Esophagus (tissue), 2 donors: ENCODE measurements around the gene NCAPD2. TPM values are rescaled to one million over a fixed set of nuclear protein-coding genes. Genes with fewer than 3 reads are reported as not detected.
A peak's percentile ranks its signal among the peaks of the same experiment; 100 is the strongest.

ENCODE experiments used
- H3K27ac ChIP-seq, 2 donors: one replicate each; pipeline ENCODE4 v1.5.1; 2013; ENCODE audit warnings: low read depth in 2 of 2, mild to moderate bottlenecking in 2 of 2, inconsistent platforms in 1 of 2, low read length in 1 of 2, moderate library complexity in 1 of 2
- H3K27me3 ChIP-seq, 2 donors: one replicate each; pipeline ENCODE4 v1.6.1; 2013; ENCODE audit warnings: low read length in 2 of 2, control low read depth in 1 of 2, mild to moderate bottlenecking in 1 of 2; ENCODE audit not compliant: insufficient read depth in 2 of 2, control insufficient read depth in 1 of 2
- H3K36me3 ChIP-seq, 2 donors: one replicate each; pipeline ENCODE4 v1.6.1; 2013; ENCODE audit warnings: low read length in 1 of 2; ENCODE audit not compliant: control insufficient read depth in 2 of 2, insufficient read depth in 2 of 2
- H3K4me1 ChIP-seq, 2 donors: one replicate each; pipeline ENCODE4 v1.6.1; 2013; ENCODE audit warnings: low read length in 1 of 2; ENCODE audit not compliant: control insufficient read depth in 2 of 2, insufficient read depth in 2 of 2
- H3K4me3 ChIP-seq, 2 donors: one replicate each; pipeline ENCODE4 v1.5.1; 2013; ENCODE audit warnings: low read length in 2 of 2, mild to moderate bottlenecking in 2 of 2, low read depth in 1 of 2, moderate library complexity in 1 of 2
- H3K9me3 ChIP-seq, 2 donors: one replicate each; pipeline ENCODE4 v1.6.1; 2013; ENCODE audit warnings: mild to moderate bottlenecking in 2 of 2, low read depth in 1 of 2, low read length in 1 of 2, moderate library complexity in 1 of 2; ENCODE audit not compliant: control insufficient read depth in 2 of 2, insufficient read depth in 1 of 2
- WGBS, 2 donors: extraction: QIAGEN DNeasy Blood & Tissue Kit; methylation state at CpG; one replicate each; pipeline ENCODE4 v1.1.7; 2013; 5-methylcytosine and 5-hydroxymethylcytosine counted together
- polyA plus RNA-seq, 2 donors: library from polyadenylated mRNA; stranded (reverse); fragments of 200-250 nt; gene quantifications; one replicate each; pipeline ENCODE4 v1.2.3, GENCODE V29; 2013
- donor health status: healthy with polysubstance abuse.
- donor health status: Bipolar disorder and iron deficiency.

NCAPD2 gene
- polyA plus RNA-seq, 2 donors: 10.2 to 13.7 TPM

- Histone ChIP-seq H3K36me3 (peaks cover 18 to 39% of the 10 kb centered on the region in 2 donors), H3K27me3 (no peaks in the 10 kb centered on the region), H3K4me3 (no peak overlapping the region), H3K27ac (no peak overlapping the region), H3K4me1 (no peaks in the 10 kb centered on the region), H3K9me3 (no peaks in the 10 kb centered on the region)
- 87 to 88% methylated on average over 10 of the region's 10 CpGs for WGBS, 2 donors
These were observed 28.3 kb downstream of the NCAPD2 start for GRCh38 chr12:6522193-6522592.

GRCh38 chr12:6523708-6524107, 29.8 kb downstream of the NCAPD2 start:
- H3K4me1 ChIP-seq: no peaks in the 10 kb centered on the region
- no peaks in the 10 kb centered on the region for H3K27me3 ChIP-seq
- no peak overlapping the region for H3K4me3 ChIP-seq
- WGBS, 2 donors: 48 to 68% methylated on average over 3 of the region's 3 CpGs
- no peaks in the 10 kb centered on the region for H3K9me3 ChIP-seq
- no peak overlapping the region for H3K27ac ChIP-seq
- peaks cover 16 to 43% of the 10 kb centered on the region in 2 donors for H3K36me3 ChIP-seq

- Histone ChIP-seq H3K4me1 (no peaks in the 10 kb centered on the region), H3K27me3 (no peaks in the 10 kb centered on the region), H3K27ac (no peak overlapping the region), H3K36me3 (peaks cover 26 to 51% of the 10 kb centered on the region in 2 donors), H3K9me3 (no peaks in the 10 kb centered on the region), H3K4me3 (no peak overlapping the region)
- WGBS, 2 donors: 96 to 97% methylated on average over 5 of the region's 5 CpGs
These were observed 30.7 kb downstream of the NCAPD2 start for GRCh38 chr12:6524648-6525047.

GRCh38 chr12:6526201-6526600, 32.3 kb downstream of the NCAPD2 start:
- H3K9me3 ChIP-seq: no peaks in the 10 kb centered on the region
- peaks cover 26 to 51% of the 10 kb centered on the region in 2 donors for H3K36me3 ChIP-seq
- H3K27ac ChIP-seq: peak overlapping the region in 1 of 2 donors; percentile 61
- no peaks in the 10 kb centered on the region for H3K27me3 ChIP-seq
- H3K4me3 ChIP-seq: no peak overlapping the region
- no peaks in the 10 kb centered on the region for H3K4me1 ChIP-seq
- WGBS, 2 donors: 59 to 83% methylated on average over 7 of the region's 7 CpGs

GRCh38 chr12:6526766-6527525, 33.0 kb downstream of the NCAPD2 start:
- H3K9me3 ChIP-seq: no peaks in the 10 kb centered on the region
- H3K27me3 ChIP-seq: no peaks in the 10 kb centered on the region
- no peak overlapping the region for H3K4me3 ChIP-seq
- 60 to 69% methylated on average over 19 of the region's 19 CpGs for WGBS, 2 donors
- no peaks in the 10 kb centered on the region for H3K4me1 ChIP-seq
- peaks cover 20 to 48% of the 10 kb centered on the region in 2 donors for H3K36me3 ChIP-seq
- H3K27ac ChIP-seq: peak overlapping the region; percentile 32 to 61

GRCh38 chr12:6527711-6528110, 33.8 kb downstream of the NCAPD2 start:
- Histone ChIP-seq H3K36me3 (peaks cover 20 to 45% of the 10 kb centered on the region in 2 donors), H3K27me3 (no peaks in the 10 kb centered on the region), H3K4me3 (no peak overlapping the region), H3K27ac (no peak overlapping the region), H3K4me1 (peaks cover under 1 to 6% of the 10 kb centered on the region in 2 donors), H3K9me3 (no peaks in the 10 kb centered on the region)
- 76 to 80% methylated on average over 4 of the region's 4 CpGs for WGBS, 2 donors

GRCh38 chr12:6528539-6529235, 34.8 kb downstream of the NCAPD2 start:
- 70 to 80% methylated on average over 17 of the region's 17 CpGs for WGBS, 2 donors
- H3K36me3 ChIP-seq: peaks cover 20 to 43% of the 10 kb centered on the region in 2 donors
- peaks cover 5 to 11% of the 10 kb centered on the region in 2 donors for H3K4me1 ChIP-seq
- no peaks in the 10 kb centered on the region for H3K9me3 ChIP-seq
- no peak overlapping the region for H3K4me3 ChIP-seq
- H3K27me3 ChIP-seq: no peaks in the 10 kb centered on the region
- H3K27ac ChIP-seq: peak overlapping the region; percentile 7 to 53

GRCh38 chr12:6529291-6529737, 35.4 kb downstream of the NCAPD2 start:
- H3K9me3 ChIP-seq: no peaks in the 10 kb centered on the region
- no peak overlapping the region for H3K4me3 ChIP-seq
- no peaks in the 10 kb centered on the region for H3K27me3 ChIP-seq
- peak overlapping the region; percentile 5 to 27 for H3K27ac ChIP-seq
- 66 to 79% methylated on average over 9 of the region's 9 CpGs for WGBS, 2 donors
- H3K4me1 ChIP-seq: peaks cover 5 to 11% of the 10 kb centered on the region in 2 donors
- peaks cover 17 to 43% of the 10 kb centered on the region in 2 donors for H3K36me3 ChIP-seq

- Histone ChIP-seq H3K27me3 (no peaks in the 10 kb centered on the region), H3K4me3 (no peak overlapping the region), H3K4me1 (peaks cover 5 to 11% of the 10 kb centered on the region in 2 donors), H3K9me3 (no peaks in the 10 kb centered on the region), H3K27ac (no peak overlapping the region), H3K36me3 (peaks cover 17 to 39% of the 10 kb centered on the region in 2 donors)
- WGBS, 2 donors: 93% methylated on average over 18 of the region's 18 CpGs
These were observed 36.8 kb downstream of the NCAPD2 start for GRCh38 chr12:6530576-6531260.
